Kidney epithelial cell (primary cell): Measurements from ENCODE around the gene TCHHL1. TPM values are rescaled to one million over a fixed set of nuclear protein-coding genes. Genes with fewer than 3 reads are reported as not detected.
"Not testable (repeated sequence)": the region's sequence is repeated elsewhere in the genome, so short reads cannot be mapped to it uniquely, and the experiment has no call there.

Experiments used
- DNase-seq: peaks from one replicate; pipeline ENCODE4 v3.0.0-alpha.2; 2010; ENCODE audit warnings: low read depth
- H3K27me3 ChIP-seq: 2 replicates; pipeline ENCODE4 v1.6.0; 2011; ENCODE audit warnings: low read length; ENCODE audit not compliant: control insufficient read depth, insufficient read depth
- H3K36me3 ChIP-seq: 2 replicates; pipeline ENCODE4 v1.5.1; 2011; ENCODE audit warnings: low read length; ENCODE audit not compliant: control insufficient read depth, insufficient read depth
- H3K4me3 ChIP-seq: 2 replicates; pipeline ENCODE4 v1.5.1; 2011; ENCODE audit warnings: low read depth, mild to moderate bottlenecking, control low read depth, low read length
- total RNA-seq: library from RNA; depleted of rRNA; stranded (reverse); fragments of >200 nt; gene quantifications from 2 replicates; pipeline ENCODE4 v1.2.3, GENCODE V29; 2015
- TF ChIP-seq, protein P1 (sequence below): IDR thresholded peaks from 2 replicates; pipeline ENCODE4 v1.5.1; 2011; ENCODE audit warnings: mild to moderate bottlenecking, moderate library complexity, low read length, control low read depth, inconsistent platforms; ENCODE audit not compliant: insufficient read depth, poor library complexity, severe bottlenecking

TCHHL1 gene
- total RNA-seq, 1 donor from 2014 or later: not detected

DNA sequence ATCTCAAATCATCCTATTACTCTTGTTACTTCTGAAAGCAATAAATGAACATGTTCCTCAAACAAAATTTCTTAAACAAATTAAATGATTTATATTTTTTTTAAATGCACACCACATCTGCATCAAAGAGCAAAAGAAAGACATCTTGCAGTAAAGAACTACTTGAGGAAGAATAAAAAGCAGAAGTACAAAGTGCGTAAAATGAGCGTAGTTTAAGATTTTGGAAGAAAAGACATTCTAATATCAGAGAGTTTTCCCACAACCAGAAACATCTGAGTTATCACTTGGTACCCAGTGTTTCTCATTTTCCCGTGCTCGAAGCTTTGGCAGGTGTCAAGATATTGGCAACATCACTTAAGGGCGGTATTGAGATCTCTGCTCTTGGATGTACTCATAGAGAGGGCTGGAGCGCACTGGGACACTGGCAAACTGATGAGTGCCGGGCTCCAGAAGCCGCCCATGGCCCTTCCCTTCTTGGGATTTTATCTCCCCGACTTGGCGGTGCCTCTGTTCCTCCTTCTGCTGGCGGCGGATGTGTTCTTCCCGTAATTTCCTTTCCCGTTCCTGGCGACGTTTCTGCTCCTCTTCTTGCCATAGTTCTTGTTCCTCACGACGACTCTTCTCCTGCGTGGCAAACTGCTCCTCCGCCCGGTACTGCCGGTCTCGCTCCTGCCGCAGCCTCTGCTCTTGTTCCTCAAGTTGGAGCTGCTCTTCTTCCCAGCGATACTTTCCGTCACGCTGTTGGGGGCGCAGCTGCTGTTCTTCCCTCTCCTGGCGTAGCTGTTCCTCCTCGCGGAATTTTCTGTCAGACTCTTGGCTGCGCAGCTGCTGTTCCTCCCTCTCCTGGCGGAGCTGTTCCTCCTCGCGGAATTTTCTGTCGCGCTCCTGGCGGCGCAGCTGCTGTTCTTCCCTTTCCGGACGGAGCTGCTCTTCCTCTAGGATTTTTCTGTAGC is 18.4 kb upstream of the TCHHL1 start:
- Histone ChIP-seq H3K4me3 (peak overlapping the region; percentile 31), H3K36me3 (no peaks in the 10 kb centered on the region), H3K27me3 (peaks cover 50% of the 10 kb centered on the region)
- TF ChIP-seq, protein P1, sequence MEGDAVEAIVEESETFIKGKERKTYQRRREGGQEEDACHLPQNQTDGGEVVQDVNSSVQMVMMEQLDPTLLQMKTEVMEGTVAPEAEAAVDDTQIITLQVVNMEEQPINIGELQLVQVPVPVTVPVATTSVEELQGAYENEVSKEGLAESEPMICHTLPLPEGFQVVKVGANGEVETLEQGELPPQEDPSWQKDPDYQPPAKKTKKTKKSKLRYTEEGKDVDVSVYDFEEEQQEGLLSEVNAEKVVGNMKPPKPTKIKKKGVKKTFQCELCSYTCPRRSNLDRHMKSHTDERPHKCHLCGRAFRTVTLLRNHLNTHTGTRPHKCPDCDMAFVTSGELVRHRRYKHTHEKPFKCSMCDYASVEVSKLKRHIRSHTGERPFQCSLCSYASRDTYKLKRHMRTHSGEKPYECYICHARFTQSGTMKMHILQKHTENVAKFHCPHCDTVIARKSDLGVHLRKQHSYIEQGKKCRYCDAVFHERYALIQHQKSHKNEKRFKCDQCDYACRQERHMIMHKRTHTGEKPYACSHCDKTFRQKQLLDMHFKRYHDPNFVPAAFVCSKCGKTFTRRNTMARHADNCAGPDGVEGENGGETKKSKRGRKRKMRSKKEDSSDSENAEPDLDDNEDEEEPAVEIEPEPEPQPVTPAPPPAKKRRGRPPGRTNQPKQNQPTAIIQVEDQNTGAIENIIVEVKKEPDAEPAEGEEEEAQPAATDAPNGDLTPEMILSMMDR: no peak
- DNase-seq: no peak

DNA sequence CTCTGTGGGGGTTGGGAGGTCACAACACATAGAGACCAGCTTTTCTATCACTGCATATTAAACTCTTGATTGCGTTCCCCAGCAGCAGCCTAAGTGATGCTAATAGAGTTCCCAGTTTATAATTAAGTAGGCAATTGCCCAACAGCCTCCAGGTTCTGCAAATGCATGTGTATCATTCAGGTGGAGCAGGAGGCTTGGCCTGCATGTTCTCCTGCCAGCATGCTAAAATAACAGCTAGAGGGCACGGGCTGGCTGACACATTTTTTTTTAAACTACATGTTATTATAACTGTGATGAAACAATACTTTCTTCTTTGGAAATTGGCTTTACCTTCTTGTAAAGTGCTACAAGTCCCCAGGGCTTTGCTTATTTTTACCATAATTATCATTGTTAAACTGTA is 16.0 kb upstream of the TCHHL1 start:
- DNase-seq: no peak

DNA sequence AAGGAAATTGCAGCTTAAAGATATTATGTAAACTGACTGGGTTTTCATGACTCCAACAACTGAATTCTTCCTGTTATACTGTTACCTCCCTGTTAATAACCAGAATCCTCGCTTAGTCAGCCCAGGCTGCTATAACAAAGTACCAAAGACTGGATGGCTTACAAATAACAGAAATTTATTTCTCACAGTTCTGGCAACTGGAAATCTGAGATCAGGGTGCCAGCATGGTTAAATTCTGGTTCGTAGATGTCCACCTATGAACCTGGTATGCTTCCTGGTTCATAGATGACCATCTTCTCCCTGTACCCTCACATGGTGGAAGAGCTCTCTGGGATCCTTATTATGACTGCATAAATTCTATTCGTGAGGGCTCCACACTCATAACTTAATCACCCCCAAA is 8.1 kb upstream of the TCHHL1 start:
- TF ChIP-seq, protein P1: no peak
- no peak for DNase-seq
- Histone ChIP-seq H3K27me3 (peaks cover 2% of the 10 kb centered on the region), H3K36me3 (no peaks in the 10 kb centered on the region), H3K4me3 (no peak overlapping the region)

More for the DNA sequence above, 16.0 kb upstream of the TCHHL1 start:
- Histone ChIP-seq H3K4me3 (no peak overlapping the region), H3K36me3 (no peaks in the 10 kb centered on the region), H3K27me3 (peaks cover 33% of the 10 kb centered on the region)
- TF ChIP-seq, protein P1: no peak

DNA sequence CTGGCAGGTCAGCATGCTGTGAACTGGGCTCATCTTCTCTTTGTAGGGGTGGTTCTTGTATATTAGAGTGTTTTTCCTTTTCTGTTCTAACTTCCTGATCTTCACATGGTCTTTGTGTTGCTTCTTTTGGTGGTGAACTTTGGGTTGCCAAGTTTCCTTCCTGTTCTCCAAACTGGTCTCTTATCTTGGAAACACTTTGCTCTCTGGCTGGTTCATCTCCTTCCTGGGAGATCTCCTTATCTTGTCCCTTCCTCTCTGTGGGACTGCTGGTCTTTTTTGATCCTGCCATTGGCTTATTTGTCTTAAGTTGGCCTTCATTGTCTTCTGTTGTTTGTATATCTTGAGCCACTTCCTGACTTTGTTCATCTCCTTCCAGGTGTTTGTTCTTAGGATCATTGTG is 2.1 kb downstream of the TCHHL1 start:
- TF ChIP-seq, protein P1: no peak
- Histone ChIP-seq H3K4me3 (no peak overlapping the region), H3K36me3 (no peaks in the 10 kb centered on the region), H3K27me3 (peaks cover 4% of the 10 kb centered on the region)
- no peak for DNase-seq

DNA sequence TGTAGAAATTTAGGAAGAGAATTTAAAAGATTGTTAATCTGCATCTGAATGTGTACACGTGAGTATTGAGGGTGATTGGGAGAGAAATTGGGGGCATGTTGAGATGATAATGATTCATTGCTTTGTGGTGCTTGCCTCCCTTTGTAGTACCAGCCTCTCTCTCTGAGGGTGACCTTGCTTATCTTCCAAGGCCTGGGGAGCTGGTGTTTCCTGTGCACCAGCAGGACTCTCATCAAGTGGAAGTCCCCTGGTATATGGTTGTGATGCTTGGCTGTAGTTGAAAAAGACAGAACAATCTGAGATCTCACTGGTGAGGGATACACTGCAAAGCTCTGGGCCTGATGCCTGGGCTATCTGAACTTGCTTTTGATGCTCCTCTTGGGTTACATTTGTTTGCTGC is 4.0 kb downstream of the TCHHL1 start:
- Histone ChIP-seq H3K4me3 (no peak overlapping the region), H3K36me3 (no peaks in the 10 kb centered on the region), H3K27me3 (peaks cover 4% of the 10 kb centered on the region)
- TF ChIP-seq, protein P1: no peak
- DNase-seq: no peak

DNA sequence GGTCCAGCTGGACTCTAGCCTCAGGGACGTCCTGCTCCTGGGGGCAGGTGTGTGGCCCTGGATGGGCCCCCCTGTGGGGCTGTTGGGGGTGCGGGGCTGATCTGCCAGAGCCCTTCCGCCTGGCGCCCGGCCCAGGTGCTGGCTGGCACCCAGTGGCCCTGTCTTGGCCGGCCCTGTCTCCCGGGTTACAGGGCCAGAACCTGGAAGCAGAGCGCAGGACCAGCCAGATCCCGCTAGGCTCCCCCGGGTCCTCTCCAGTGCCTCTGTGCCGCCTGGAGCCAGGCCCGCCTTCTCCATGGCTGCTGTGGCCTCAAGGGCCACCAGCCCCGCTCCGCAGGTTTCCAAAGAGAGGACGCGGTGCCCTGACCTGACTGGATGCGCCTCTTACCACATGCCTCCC is 7.8 kb downstream of the TCHHL1 start:
- DNase-seq, H3K36me3 ChIP-seq, H3K27me3 ChIP-seq, H3K4me3 ChIP-seq: not testable (repeated sequence)

DNA sequence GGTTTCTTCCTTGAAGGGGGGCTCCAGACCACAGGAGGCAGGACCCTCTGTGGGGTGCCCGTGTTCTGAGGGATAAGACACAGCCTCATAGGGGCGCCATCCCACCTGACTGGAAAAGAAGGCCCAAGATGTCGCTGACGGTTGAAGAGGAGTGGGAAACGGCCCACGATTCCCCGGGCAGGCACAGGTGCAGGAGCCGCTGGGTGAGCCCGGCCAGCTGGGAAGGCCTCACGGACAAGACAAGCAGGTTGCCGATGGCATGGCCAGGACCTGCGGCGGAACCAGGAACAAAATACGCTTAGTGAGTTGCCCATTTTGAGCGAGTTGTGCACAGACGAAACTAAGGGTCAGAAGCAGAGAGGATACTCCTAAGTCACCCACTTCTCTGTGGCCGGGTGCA is 8.4 kb downstream of the TCHHL1 start:
- not testable (repeated sequence) for DNase-seq, H3K27me3 ChIP-seq, H3K4me3 ChIP-seq, H3K36me3 ChIP-seq
